NT2/D1 (cell line): ENCODE data around the gene CALR3.

ENCODE experiments used
- DNase-seq: peaks from one replicate; pipeline ENCODE4 v3.0.0-alpha.2; 2011; ENCODE audit warnings: low read depth, low spot score
- H3K27me3 ChIP-seq: 2 replicates; pipeline ENCODE4 v1.6.0; 2011; ENCODE audit warnings: mild to moderate bottlenecking; ENCODE audit not compliant: insufficient read length, insufficient read depth
- H3K36me3 ChIP-seq: 2 replicates; pipeline ENCODE4 v1.6.1; 2011; ENCODE audit warnings: mild to moderate bottlenecking, low read length, mixed read lengths; ENCODE audit not compliant: insufficient read depth, insufficient read length
- H3K4me1 ChIP-seq: 2 replicates; pipeline ENCODE4 v1.5.1; 2011; ENCODE audit not compliant: insufficient read depth, insufficient read length
- H3K4me3 ChIP-seq: 2 replicates; pipeline ENCODE4 v1.5.1; 2011; ENCODE audit warnings: low read depth; ENCODE audit not compliant: insufficient read length
- H3K9ac ChIP-seq: 2 replicates; pipeline ENCODE4 v1.6.0; 2011; ENCODE audit warnings: low read depth; ENCODE audit not compliant: insufficient read length
- H3K9me3 ChIP-seq: 2 replicates; pipeline ENCODE4 v1.5.1; 2011; ENCODE audit warnings: mild to moderate bottlenecking, low read length; ENCODE audit not compliant: insufficient read depth
- SUZ12 ChIP-seq: IDR thresholded peaks from 2 replicates; pipeline ENCODE4 v1.6.1; 2011; ENCODE audit not compliant: insufficient read length, insufficient read depth; ENCODE audit errors: extremely low read depth
- YY1 ChIP-seq: IDR thresholded peaks from 2 replicates; pipeline ENCODE4 v1.6.1; 2011; ENCODE audit not compliant: insufficient read length, insufficient read depth
- ZNF274 ChIP-seq: IDR thresholded peaks from 2 replicates; pipeline ENCODE4 v1.6.1; 2011; ENCODE audit warnings: mild to moderate bottlenecking, low read depth, low read length

CALR3 gene

DNA sequence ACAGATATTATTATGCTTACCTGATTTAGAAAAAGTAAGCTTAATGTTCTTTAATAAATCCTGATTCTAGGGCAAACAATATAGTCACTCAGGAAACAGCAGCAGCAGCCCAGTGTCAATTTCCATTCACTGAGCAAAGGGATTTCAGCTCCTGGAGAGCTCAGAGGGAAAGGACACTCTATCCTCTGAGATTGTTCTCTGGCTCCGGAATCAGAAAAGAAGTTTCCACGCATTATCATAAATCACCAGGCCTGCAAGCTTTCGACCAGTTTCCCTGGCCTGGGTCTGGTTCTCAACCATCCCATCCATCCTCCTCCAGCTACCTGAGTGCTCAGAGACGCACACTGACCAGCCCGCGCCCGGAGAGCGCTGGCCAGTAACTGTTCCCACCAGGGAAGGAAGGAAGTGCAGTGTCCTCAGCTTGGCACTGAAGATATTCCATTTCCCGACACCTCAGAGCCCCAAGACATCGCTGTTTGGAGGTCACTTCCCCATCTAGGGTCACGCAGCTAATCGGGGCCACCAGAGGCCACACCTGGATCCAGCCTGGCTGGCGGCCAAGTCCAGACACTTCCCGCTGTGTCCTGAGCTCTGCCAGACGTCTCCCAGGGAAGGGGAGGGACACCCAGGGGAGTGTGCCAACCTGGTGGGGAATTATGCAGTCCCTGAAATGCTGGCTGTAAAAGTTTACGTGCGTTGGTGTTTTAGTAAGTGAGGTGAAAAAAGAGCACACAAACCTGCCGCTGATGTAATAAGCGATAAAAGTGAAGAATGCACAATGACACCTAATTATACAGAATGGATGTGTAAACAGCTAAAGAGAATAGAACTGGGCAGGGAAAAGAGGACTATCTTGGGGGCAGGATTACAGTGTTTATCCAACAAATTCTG is 53.3 kb downstream of the CALR3 start:
- Histone ChIP-seq H3K36me3 (peaks cover 38% of the 10 kb centered on the region), H3K9me3 (no peaks in the 10 kb centered on the region), H3K27me3 (no peaks in the 10 kb centered on the region), H3K9ac (no peak overlapping the region), H3K4me1 (peaks cover 13% of the 10 kb centered on the region), H3K4me3 (no peak overlapping the region)
- no peak for TF ChIP-seq YY1
- TF ChIP-seq SUZ12, result no peak
- TF ChIP-seq ZNF274, result no peak
- DNase-seq, result no peak

DNA sequence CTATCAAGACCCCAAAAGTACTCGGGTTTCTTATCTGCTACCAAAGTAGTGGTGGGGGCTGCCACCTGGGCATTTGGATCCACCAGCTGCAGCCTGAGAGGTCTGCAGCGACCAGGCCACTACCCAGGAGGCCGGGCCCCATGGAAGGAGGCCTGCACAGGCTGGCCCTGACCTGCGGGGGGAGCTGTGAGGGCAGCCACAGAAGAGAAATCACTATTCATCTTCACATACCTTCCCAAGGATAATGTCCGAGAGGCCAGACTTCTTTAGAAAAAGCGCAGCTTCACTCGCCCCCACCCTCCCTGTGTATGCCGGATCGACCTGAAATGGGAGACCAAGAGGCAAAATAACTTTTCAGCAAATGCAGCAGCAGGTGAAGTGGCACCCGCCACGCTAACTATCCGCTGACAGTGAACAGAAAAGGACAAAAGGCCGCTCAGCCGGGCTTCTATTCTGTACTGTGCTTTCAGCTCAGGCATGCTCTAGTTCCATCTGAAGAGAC is 54.3 kb downstream of the CALR3 start:
- Histone ChIP-seq H3K9me3 (no peaks in the 10 kb centered on the region), H3K27me3 (no peaks in the 10 kb centered on the region), H3K9ac (no peak overlapping the region), H3K36me3 (peaks cover 47% of the 10 kb centered on the region), H3K4me3 (no peak overlapping the region), H3K4me1 (peaks cover 13% of the 10 kb centered on the region)
- no peak for DNase-seq
- TF ChIP-seq YY1 (no peak), ZNF274 (no peak), SUZ12 (no peak)

DNA sequence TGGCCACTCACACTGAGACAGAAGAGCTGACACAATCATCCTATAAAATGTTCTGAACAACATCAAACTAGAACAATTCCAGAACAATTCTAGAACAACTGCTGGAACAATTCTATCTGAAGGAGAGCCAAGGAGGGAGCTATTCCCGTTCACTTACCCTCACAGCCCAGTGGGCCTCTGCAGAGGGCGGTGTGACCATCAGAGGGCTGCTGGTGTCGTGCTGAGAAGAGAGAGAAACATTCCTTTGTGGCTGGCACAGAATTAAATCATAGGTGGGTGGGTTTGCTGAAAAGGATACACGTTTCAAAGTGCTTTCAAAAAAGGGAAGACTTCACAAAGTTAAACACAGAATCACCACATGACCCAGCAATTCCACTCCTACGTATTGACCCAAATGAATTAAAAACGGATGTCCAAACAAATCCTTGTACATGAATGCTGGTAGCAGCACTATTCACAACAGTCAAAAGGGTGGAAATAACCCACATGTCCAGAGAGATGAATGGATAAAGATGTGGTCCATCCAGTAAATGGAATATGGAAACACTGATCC is 59.1 kb downstream of the CALR3 start:
- H3K27me3 ChIP-seq, result no peaks in the 10 kb centered on the region
- H3K9me3 ChIP-seq, result no peaks in the 10 kb centered on the region
- H3K36me3 ChIP-seq, result peaks cover 57% of the 10 kb centered on the region
- H3K4me3 ChIP-seq, result no peak overlapping the region
- H3K4me1 ChIP-seq, result peaks cover 3% of the 10 kb centered on the region
- no peak for DNase-seq
- TF ChIP-seq SUZ12 (no peak), ZNF274 (no peak), YY1 (no peak)
- no peak overlapping the region for H3K9ac ChIP-seq

DNA sequence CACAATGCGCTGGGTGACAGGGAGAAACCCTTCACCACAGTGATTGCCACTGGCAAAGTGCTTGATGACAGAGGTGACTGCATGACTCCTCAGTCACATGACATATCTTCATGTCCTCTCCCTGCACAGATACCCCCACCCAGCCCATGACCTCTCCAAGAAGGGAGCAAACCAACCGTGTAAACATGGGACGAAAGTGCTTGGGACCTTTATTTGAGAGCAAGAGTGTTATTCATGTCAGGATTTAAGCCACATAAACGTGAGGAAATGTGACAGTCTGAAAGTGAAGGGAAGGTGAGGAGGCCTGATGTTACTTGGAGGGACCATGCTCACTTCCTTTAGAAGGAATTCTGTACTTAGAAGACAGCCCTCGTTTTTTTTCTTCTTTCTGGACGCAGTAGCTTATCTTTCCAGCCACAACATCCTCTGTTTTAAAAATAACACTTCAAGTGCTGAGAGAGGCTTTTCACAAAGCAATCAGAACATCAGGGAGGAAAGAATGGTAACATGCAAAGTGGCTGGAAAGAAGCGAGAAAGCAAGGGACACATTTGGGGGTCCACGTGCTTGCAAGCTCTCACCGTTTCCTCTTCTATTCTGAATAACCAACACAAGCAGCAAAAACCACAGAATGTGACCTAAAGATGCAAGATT is 59.8 kb downstream of the CALR3 start:
- no peaks in the 10 kb centered on the region for H3K27me3 ChIP-seq
- no peak for DNase-seq
- peaks cover 3% of the 10 kb centered on the region for H3K4me1 ChIP-seq
- no peak for TF ChIP-seq YY1
- TF ChIP-seq SUZ12, result no peak
- no peak for TF ChIP-seq ZNF274
- H3K9ac ChIP-seq, result no peak overlapping the region
- H3K9me3 ChIP-seq, result no peaks in the 10 kb centered on the region
- H3K36me3 ChIP-seq, result peaks cover 59% of the 10 kb centered on the region
- no peak overlapping the region for H3K4me3 ChIP-seq

DNA sequence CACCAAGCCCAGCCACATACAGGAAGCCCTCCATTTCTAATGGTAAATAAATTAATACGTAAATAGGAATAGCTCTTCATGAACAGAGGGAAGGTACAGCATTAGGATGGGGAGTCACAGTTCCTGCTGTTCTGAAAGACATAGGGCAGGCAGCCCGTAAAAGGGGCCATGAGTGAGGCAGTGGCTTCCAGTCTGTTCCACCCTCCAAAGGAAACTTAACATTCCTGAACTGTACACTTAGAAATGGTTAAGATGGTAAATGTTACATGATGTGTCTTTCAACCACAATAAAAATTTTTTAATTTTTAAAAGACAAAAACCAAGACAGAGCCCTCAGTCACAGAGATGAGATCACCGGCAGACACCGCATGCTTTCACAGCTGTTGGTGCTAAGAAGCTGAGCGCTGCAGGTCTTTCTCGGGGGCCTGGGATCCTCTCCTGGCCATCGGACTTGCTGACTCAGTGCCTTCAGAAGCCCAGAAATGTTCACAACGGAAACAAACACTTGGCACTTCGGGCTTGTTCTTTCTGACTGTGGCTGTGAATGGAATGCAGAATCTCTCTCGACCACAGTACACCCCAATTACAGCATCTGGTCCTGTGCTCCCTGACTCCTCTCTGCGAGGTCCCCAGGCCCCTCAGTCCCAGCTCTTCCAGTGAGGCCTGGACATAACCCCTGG is 60.6 kb downstream of the CALR3 start:
- DNase-seq, result peak; percentile 30
- peaks cover 58% of the 10 kb centered on the region for H3K36me3 ChIP-seq
- TF ChIP-seq SUZ12 (no peak), ZNF274 (no peak)
- H3K9me3 ChIP-seq, result no peaks in the 10 kb centered on the region
- H3K4me1 ChIP-seq, result peaks cover 3% of the 10 kb centered on the region
- H3K4me3 ChIP-seq, result no peak overlapping the region
- no peaks in the 10 kb centered on the region for H3K27me3 ChIP-seq
- H3K9ac ChIP-seq, result no peak overlapping the region

DNA sequence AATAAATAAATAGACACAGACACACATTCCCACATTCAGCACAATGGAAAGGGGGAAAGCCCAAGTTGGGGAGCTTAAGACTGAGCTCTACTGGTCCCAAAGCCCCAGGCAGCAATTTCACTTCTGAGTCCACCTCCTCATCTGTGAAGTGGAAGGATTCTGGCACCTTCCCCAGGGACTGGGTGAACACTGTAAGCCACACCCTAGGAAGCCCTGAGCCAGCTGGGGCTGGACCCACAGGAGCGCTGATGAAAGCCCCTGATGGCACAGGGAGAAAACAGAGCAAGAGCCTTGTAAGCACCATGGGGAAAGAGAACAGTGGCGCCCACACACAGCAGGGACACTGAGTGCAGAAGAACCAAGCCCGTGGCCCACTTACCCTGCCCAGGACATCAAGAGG is 62.0 kb downstream of the CALR3 start:
- no peaks in the 10 kb centered on the region for H3K9me3 ChIP-seq
- peaks cover 59% of the 10 kb centered on the region for H3K36me3 ChIP-seq
- no peak for TF ChIP-seq YY1
- no peak for TF ChIP-seq ZNF274
- no peak for TF ChIP-seq SUZ12
- no peak for DNase-seq
- H3K4me3 ChIP-seq, result no peak overlapping the region
- no peak overlapping the region for H3K9ac ChIP-seq
- no peaks in the 10 kb centered on the region for H3K27me3 ChIP-seq
- H3K4me1 ChIP-seq, result peaks cover 3% of the 10 kb centered on the region

DNA sequence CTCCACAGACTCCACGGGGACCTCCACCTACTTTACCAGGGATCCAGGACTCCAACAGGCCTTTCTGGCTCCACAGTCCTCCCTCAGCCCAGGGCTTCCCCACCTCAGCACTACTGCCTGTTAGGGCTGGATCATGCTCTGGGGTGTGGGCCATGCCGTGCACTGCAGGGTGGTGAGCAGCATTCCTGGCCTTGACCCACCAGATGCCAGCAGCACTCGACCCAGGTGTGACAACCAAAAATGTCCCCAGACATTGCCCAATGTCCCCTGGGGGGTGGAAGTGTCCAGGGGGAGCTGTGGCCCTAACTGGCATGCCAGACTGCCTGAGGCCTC is 66.2 kb downstream of the CALR3 start:
- Histone ChIP-seq H3K36me3 (peaks cover 74% of the 10 kb centered on the region), H3K4me3 (no peak overlapping the region), H3K4me1 (no peaks in the 10 kb centered on the region), H3K9ac (no peak overlapping the region), H3K9me3 (no peaks in the 10 kb centered on the region), H3K27me3 (no peaks in the 10 kb centered on the region)
- DNase-seq, result no peak
- TF ChIP-seq YY1 (no peak), ZNF274 (no peak)
